GM23338 (cell line): ENCODE measurements around the gene THADA. TPM values are rescaled to one million over a fixed set of nuclear protein-coding genes. Genes with fewer than 3 reads are reported as not detected.

Source experiments
- ATAC-seq: fragments of 200-7000 bp; cut with Tn5 transposase; 3 replicates; pipeline ENCODE4 v1.9.1; 2020
- DNase-seq: peaks from one replicate; pipeline ENCODE4 v3.0.0-alpha.2; 2015; ENCODE audit warnings: low spot score
- H2AFZ ChIP-seq: fragments of 200-600 bp; sonication (generic); 2 replicates; pipeline ENCODE4 v1.8.0; 2016; ENCODE audit warnings: antibody characterized with exemption, mild to moderate bottlenecking, moderate library complexity
- H3F3A ChIP-seq: fragments of 200-600 bp; sonication (generic); replicated peaks from 2 replicates; pipeline ENCODE4 v1.8.0; 2017; ENCODE audit warnings: antibody characterized with exemption, mixed run types, low read depth
- H3K27ac ChIP-seq: fragments of 200-600 bp; sonication (generic); 2 replicates; pipeline ENCODE4 v1.6.1; 2016; ENCODE audit warnings: low read depth
- H3K27me3 ChIP-seq: fragments of 200-600 bp; sonication (generic); 2 replicates; pipeline ENCODE4 v1.8.0; 2016; ENCODE audit warnings: mild to moderate bottlenecking, mixed run types, moderate library complexity; ENCODE audit not compliant: insufficient read depth
- H3K36me3 ChIP-seq: fragments of 200-600 bp; sonication (generic); 2 replicates; pipeline ENCODE4 v1.8.0; 2016; ENCODE audit warnings: mild to moderate bottlenecking; ENCODE audit not compliant: insufficient read depth
- H3K4me1 ChIP-seq: fragments of 200-600 bp; sonication (generic); 2 replicates; pipeline ENCODE4 v1.8.0; 2016; ENCODE audit warnings: mild to moderate bottlenecking, moderate library complexity; ENCODE audit not compliant: insufficient read depth
- H3K4me2 ChIP-seq: fragments of 200-600 bp; sonication (generic); 2 replicates; pipeline ENCODE4 v1.7.1; 2017; ENCODE audit warnings: mixed run types
- H3K4me3 ChIP-seq: fragments of 200-600 bp; sonication (generic); 2 replicates; pipeline ENCODE4 v1.6.1; 2016; ENCODE audit warnings: mixed run types
- H3K79me2 ChIP-seq: fragments of 200-600 bp; sonication (generic); replicated peaks from 2 replicates; pipeline ENCODE4 v1.8.0; 2017; ENCODE audit warnings: mild to moderate bottlenecking; ENCODE audit not compliant: insufficient read depth
- H3K9me2 ChIP-seq: fragments of 200-600 bp; sonication (generic); 2 replicates; pipeline ENCODE4 v1.8.0; 2017; ENCODE audit not compliant: insufficient read depth
- H4K20me1 ChIP-seq: fragments of 200-600 bp; sonication (generic); replicated peaks from 2 replicates; pipeline ENCODE4 v1.8.0; 2017; ENCODE audit warnings: mild to moderate bottlenecking; ENCODE audit not compliant: insufficient read depth
- H3K27ac Mint-ChIP-seq: 2 replicates; pipeline ENCODE4 v1.8.0; 2020; ENCODE audit warnings: inconsistent platforms, mild to moderate bottlenecking, moderate library complexity, mixed read lengths
- H3K27me3 Mint-ChIP-seq: 3 replicates; pipeline ENCODE4 v1.8.0; 2022; ENCODE audit warnings: low read depth, mild to moderate bottlenecking, moderate library complexity, mixed read lengths, inconsistent platforms; ENCODE audit not compliant: insufficient read depth, poor library complexity
- H3K36me3 Mint-ChIP-seq: 3 replicates; pipeline ENCODE4 v1.8.0; 2021; ENCODE audit warnings: low read depth, mild to moderate bottlenecking, inconsistent platforms, moderate library complexity, mixed read lengths
- H3K4me1 Mint-ChIP-seq: 3 replicates; pipeline ENCODE4 v1.8.0; 2020; ENCODE audit warnings: mild to moderate bottlenecking, inconsistent platforms, mixed read lengths
- H3K4me3 Mint-ChIP-seq: 3 replicates; pipeline ENCODE4 v1.8.0; 2021; ENCODE audit warnings: moderate library complexity, mild to moderate bottlenecking, inconsistent platforms, mixed read lengths
- H3K9me3 Mint-ChIP-seq: 3 replicates; pipeline ENCODE4 v1.8.0; 2020; ENCODE audit warnings: moderate library complexity, mild to moderate bottlenecking, inconsistent platforms, mixed read lengths
- CTCF ChIP-seq, 2 experiments: fragments of 200-600 bp in 1 of 2; sonication (generic) in 1 of 2; conservative IDR thresholded peaks; 2 replicates each; pipeline versions ENCODE4 v1.5.1 to v1.6.1; 2016 to 2017; ENCODE audit warnings: antibody characterized with exemption in 2 of 2, low read depth in 2 of 2, mild to moderate bottlenecking in 2 of 2, moderate library complexity in 1 of 2
- JUNB ChIP-seq: IDR thresholded peaks from one replicate; pipeline ENCODE4 v1.6.1; 2016; ENCODE audit warnings: antibody characterized with exemption; ENCODE audit not compliant: unreplicated experiment
- NANOG ChIP-seq: IDR thresholded peaks from 2 replicates; pipeline ENCODE4 v1.6.1; 2016; ENCODE audit warnings: antibody characterized with exemption, borderline replicate concordance
- POLR2AphosphoS5 ChIP-seq: IDR thresholded peaks from 2 replicates; pipeline ENCODE4 v1.6.1; 2016; ENCODE audit warnings: antibody characterized with exemption, low read depth
- REST ChIP-seq: IDR thresholded peaks from one replicate; pipeline ENCODE4 v1.6.1; 2018; ENCODE audit warnings: antibody characterized with exemption; ENCODE audit not compliant: unreplicated experiment
- ZNF331 ChIP-seq: fragments of 250-450 bp; sonication (Bioruptor Pico); IDR thresholded peaks from 2 replicates; pipeline ENCODE4 v1.5.0; 2020; ENCODE audit warnings: low read depth, mild to moderate bottlenecking, moderate library complexity
- ZNF462 ChIP-seq: fragments of 250-450 bp; sonication (Bioruptor Pico); IDR thresholded peaks from 2 replicates; pipeline ENCODE4 v1.5.0; 2020; ENCODE audit warnings: mild to moderate bottlenecking, moderate library complexity
- polyA plus RNA-seq: library from polyadenylated mRNA; unstranded; fragments of >200 nt; fragmentation: Nextera tagmentation; extraction: Ambion mirVana; gene quantifications from 2 replicates; pipeline ENCODE4 v1.2.1, GENCODE V29; 2016
- total RNA-seq: library from RNA; depleted of rRNA; stranded (reverse); fragments of >200 nt; shearing (Covaris generic); gene quantifications from 2 replicates; pipeline ENCODE4 v1.2.3, GENCODE V29; 2014

THADA gene
- total and polyA plus RNA-seq, 2 experiments from 2014 or later: 17.0 to 30.7 TPM

GRCh38 chr2:43566461-43566729 lies 29.4 kb downstream of the THADA start (continued):
- TF ChIP-seq CTCF (conservative IDR thresholded peaks at IDR 0.05; ENCODE audit: low read depth in 2 of 2) (no peak), NANOG (no peak), REST (no peak), POLR2AphosphoS5 (no peak), JUNB (no peak)

GRCh38 chr2:43563679-43564078 lies 32.2 kb downstream of the THADA start:
- Histone ChIP-seq H3K27ac (no peak overlapping the region), H4K20me1 (no peaks in the 10 kb centered on the region), H3K79me2 (no peaks in the 10 kb centered on the region), H3K4me3 (no peak overlapping the region), H3K4me1 (0 out of 2 replicates have a peak, but pooled peaks cover 8% of the 10 kb centered on the region), H3K36me3 (no peaks in the 10 kb centered on the region), H3K27me3 (no peaks in the 10 kb centered on the region), H3K4me2 (no peak overlapping the region), H2AFZ (no peak overlapping the region), H3F3A (no peaks in the 10 kb centered on the region), H3K9me2 (no peaks in the 10 kb centered on the region)
- DNase-seq (no peak), ATAC-seq (no peak)
- no peaks in the 10 kb centered on the region for H3K9me3 Mint-ChIP-seq
- H3K4me1 Mint-ChIP-seq: peaks cover 9% of the 10 kb centered on the region; the same call in 2 of the 3 replicates
- H3K27ac Mint-ChIP-seq: no peak overlapping the region
- H3K4me3 Mint-ChIP-seq: no peak overlapping the region
- peaks cover 12% of the 10 kb centered on the region; the same call in 2 of the 3 replicates for H3K36me3 Mint-ChIP-seq
- 0 out of 2 replicates have a peak, but pooled peaks have one; percentile 25 for TF ChIP-seq ZNF462 (CRISPR knock-in tag)
- TF ChIP-seq ZNF331 (CRISPR knock-in tag): no peak
- H3K27me3 Mint-ChIP-seq: no peaks in the 10 kb centered on the region
